Measurements from ENCODE around the gene SPATA1. TPM values are rescaled to one million over a fixed set of nuclear protein-coding genes. Genes with fewer than 3 reads are reported as not detected.
A peak's percentile ranks its signal among the peaks of the same experiment; 100 is the strongest.

The SPATA1 gene
- total and polyA plus RNA-seq, 2 of the 13 experiments (the other 11 are each of a cell fraction or from before 2014, with no cell fraction given): 0.70 to 1.4 TPM

DNA sequence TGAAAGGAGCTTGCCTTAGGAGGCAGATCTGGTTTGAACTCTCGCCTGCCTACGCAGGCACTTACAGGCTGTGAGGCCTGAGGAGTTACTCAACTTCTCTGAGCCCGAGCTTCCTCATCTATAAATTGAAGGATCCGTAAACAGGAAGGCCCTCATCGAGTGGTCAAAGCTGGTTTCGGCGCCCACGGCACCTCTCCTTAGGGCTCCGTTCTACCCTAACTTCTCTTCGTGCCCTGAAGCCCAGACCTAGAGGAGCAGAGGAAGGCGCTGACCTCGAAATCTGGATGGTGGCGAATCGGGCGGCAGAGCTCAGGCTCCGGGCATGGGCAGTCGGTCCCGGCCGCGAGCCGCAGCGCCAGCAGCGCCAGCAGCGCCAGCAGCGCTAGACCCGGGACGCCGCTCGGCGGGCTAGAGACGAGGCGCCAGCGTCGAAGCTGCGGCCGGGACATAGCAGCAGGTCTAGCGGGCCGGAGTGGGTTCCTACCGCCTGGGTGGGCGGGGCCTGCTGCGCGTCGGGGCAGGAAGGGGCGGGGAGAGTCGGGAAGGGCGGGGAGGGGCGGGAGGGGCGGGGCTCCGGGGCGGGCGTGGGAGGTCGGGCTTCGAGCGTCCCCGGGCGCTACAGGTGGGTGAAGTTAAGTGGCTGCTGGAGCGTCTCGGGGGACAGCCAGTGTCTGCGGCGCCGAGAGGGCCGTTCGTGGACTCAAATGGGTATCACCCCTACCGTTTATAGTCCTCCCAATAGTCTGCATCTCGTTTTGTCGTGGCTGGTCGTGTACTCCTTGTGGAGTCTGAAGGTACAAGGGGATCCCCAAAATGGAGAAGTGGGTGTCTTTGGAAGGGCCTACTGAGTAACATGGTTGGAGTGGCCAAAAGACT lies 68.0 kb downstream of the SPATA1 start, which contains the start of gene CTBS (continued):
- no peak for TF ChIP-seq ATM (IDR thresholded peaks at IDR 0.05; ENCODE audit: borderline replicate concordance)
- peak; percentile 56; the same call in 1 of the 2 replicates for TF ChIP-seq NR2C2 (CRISPR knock-in tag; IDR thresholded peaks at IDR 0.05; ENCODE audit: borderline replicate concordance)
- TF ChIP-seq ZNF83 (CRISPR knock-in tag; IDR thresholded peaks at IDR 0.05; ENCODE audit: borderline replicate concordance): peak; percentile 66; the same call in 1 of the 2 replicates
- TF ChIP-seq, protein P1, sequence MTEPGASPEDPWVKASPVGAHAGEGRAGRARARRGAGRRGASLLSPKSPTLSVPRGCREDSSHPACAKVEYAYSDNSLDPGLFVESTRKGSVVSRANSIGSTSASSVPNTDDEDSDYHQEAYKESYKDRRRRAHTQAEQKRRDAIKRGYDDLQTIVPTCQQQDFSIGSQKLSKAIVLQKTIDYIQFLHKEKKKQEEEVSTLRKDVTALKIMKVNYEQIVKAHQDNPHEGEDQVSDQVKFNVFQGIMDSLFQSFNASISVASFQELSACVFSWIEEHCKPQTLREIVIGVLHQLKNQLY (CRISPR knock-in tag; IDR thresholded peaks at IDR 0.05): no peak
- 0 out of 2 replicates have a peak, but pooled peaks have one; percentile 14 for TF ChIP-seq MEIS1 (CRISPR knock-in tag; IDR thresholded peaks at IDR 0.05; ENCODE audit: borderline replicate concordance)
- TF ChIP-seq, protein P2, sequence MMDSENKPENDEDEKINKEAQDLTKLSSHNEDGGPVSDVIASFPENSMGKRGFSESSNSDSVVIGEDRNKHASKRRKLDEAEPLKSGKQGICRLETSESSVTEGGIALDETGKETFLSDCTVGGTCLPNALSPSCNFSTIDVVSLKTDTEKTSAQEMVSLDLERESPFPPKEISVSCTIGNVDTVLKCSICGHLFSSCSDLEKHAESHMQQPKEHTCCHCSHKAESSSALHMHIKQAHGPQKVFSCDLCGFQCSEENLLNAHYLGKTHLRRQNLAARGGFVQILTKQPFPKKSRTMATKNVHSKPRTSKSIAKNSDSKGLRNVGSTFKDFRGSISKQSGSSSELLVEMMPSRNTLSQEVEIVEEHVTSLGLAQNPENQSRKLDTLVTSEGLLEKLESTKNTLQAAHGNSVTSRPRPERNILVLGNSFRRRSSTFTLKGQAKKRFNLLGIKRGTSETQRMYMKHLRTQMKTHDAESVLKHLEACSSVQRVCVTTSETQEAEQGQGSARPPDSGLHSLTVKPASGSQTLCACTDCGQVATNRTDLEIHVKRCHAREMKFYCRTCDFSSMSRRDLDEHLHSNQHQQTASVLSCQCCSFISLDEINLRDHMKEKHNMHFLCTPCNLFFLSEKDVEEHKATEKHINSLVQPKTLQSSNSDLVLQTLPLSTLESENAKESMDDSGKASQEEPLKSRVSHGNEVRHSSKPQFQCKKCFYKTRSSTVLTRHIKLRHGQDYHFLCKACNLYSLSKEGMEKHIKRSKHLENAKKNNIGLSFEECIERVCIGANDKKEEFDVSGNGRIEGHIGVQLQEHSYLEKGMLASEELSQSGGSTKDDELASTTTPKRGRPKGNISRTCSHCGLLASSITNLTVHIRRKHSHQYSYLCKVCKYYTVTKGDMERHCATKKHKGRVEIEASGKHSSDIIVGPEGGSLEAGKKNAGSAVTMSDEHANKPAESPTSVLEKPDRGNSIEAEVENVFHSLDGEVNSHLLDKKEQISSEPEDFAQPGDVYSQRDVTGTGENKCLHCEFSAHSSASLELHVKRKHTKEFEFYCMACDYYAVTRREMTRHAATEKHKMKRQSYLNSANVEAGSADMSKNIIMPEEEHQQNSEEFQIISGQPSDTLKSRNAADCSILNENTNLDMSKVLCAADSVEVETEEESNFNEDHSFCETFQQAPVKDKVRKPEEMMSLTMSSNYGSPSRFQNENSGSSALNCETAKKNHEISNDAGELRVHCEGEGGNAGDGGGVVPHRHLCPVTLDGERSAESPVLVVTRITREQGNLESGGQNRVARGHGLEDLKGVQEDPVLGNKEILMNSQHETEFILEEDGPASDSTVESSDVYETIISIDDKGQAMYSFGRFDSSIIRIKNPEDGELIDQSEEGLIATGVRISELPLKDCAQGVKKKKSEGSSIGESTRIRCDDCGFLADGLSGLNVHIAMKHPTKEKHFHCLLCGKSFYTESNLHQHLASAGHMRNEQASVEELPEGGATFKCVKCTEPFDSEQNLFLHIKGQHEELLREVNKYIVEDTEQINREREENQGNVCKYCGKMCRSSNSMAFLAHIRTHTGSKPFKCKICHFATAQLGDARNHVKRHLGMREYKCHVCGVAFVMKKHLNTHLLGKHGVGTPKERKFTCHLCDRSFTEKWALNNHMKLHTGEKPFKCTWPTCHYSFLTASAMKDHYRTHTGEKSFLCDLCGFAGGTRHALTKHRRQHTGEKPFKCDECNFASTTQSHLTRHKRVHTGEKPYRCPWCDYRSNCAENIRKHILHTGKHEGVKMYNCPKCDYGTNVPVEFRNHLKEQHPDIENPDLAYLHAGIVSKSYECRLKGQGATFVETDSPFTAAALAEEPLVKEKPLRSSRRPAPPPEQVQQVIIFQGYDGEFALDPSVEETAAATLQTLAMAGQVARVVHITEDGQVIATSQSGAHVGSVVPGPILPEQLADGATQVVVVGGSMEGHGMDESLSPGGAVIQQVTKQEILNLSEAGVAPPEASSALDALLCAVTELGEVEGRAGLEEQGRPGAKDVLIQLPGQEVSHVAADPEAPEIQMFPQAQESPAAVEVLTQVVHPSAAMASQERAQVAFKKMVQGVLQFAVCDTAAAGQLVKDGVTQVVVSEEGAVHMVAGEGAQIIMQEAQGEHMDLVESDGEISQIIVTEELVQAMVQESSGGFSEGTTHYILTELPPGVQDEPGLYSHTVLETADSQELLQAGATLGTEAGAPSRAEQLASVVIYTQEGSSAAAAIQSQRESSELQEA (CRISPR knock-in tag; IDR thresholded peaks at IDR 0.05; ENCODE audit: not compliant biosample characterization): peak; percentile 93
